Measurements from ENCODE around the gene PRKCSH. TPM values are rescaled to one million over a fixed set of nuclear protein-coding genes. Genes with fewer than 3 reads are reported as not detected.
A peak's percentile ranks its signal among the peaks of the same experiment; 100 is the strongest.

The PRKCSH gene
- total and polyA plus RNA-seq, 10 of the 15 experiments (the other 5 are each of a cell fraction or from before 2014, with no cell fraction given): 1.1 to 280 (median 44.1) TPM

DNA sequence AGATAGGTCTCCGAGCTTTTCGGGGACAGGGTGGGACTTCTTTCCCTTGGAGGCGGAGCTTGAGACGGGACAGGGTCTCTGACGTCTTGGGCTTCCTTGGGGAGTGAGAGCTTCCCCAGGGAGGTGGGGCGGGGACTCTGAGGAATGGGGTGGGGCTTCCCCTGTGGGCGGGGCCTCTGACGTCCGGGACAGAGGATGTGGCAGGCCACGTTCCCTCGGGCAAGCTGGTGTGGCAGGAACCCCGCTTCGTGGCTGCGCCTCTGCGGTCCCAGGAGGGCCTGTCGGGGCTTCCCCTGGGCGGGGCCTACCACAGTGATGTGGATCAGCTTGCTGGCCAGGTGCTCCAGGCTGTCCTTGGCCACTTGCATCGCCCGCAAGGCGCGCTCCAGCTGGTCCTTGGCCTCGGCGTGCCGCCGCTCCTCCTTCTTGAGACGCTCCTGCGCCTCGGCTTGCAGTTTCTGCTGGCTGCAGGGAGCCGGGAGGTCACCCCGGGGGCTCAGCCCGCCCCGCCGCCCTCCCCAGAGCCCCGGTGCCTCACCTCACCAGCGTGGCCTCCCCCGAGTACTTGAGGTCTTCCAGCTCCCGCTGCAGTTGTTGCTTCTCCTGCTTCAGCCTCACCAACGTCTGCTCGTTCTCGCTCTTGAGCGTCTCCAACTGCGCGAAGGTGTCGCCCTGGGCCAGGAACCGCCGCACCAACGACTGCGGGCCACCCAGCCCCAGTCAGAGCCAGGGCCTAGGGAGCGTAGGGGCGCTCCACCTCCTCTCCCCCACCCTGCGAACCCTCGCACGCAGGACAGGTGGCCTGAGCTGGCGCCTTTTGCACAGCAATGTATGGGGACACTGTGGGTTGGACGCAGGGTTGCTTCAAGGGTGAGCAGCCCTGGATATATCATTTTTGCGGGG lies 13.0 kb upstream of the PRKCSH start (continued):
- TF ChIP-seq RB1 (IDR thresholded peaks at IDR 0.05; ENCODE audit: borderline replicate concordance) (no peak; the same call in 1 of the 2 replicates), MEF2B (IDR thresholded peaks at IDR 0.05; ENCODE audit: partially characterized antibody, poor library complexity, severe bottlenecking) (peak; percentile 95), RELA (IDR thresholded peaks at IDR 0.05; ENCODE audit: borderline replicate concordance, partially characterized antibody) (no peak), HDAC2 (IDR thresholded peaks at IDR 0.05) (no peak), ZNF622 (IDR thresholded peaks at IDR 0.05) (no peak), NR2C1 (IDR thresholded peaks at IDR 0.05) (no peak), FOXM1 (IDR thresholded peaks at IDR 0.05; ENCODE audit: low read depth, low read length) (no peak), MXI1 (IDR thresholded peaks at IDR 0.05; ENCODE audit: low read depth, low read length) (no peak)

DNA sequence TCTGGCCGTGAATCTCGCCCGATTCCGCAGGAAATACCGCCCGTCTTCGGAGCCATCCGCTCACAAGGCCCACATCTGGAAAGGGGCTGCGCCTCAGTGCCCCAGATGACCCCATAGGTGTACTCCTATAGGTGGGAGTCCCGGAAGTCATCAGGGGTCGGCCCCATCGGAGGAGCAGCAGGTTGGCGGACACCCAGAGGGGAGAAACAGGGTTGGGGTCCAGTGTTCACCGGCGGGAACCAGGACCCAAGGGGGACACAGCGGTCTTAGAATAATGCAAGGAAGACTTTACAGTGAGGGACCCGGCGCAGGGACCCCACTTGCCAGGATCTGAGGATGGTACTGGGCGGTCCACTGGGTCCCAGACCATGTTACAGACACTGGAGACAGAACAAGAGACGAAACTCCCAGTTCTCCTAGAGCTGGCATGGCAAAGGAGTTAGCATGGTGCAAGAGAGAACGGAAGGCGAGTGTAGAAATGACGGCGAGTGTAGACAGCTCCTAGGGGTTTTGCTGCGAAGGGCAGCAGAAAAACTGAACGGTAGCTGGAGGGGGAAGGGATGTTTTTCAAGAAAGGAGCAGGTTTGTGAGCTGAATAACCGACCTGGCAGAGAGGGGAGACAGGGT lies 12.2 kb upstream of the PRKCSH start:
- 36% methylated on average over 24 of the region's 27 CpGs for WGBS (ENCODE audit: insufficient coverage, insufficient replicate concordance, low lambda C conversion rate, missing lambda C conversion rate)
- ChIA-PET POLR2A (interaction anchor here (0.5 to 1.1 kb wide), 4 partner anchors 21 to 218 kb away, joined by 3 read pairs; no protein-coding TSS in a partner anchor), CTCF (interaction anchor here (0.6 to 1.4 kb wide), 3 partner anchors 12 to 59 kb away, joined by 3 to 5 read pairs (median 3); partner anchors contain the start of genes ODAD3 and PRKCSH), RAD21 (ENCODE audit: unreplicated experiment) (interaction anchor here (1.1 to 2.2 kb wide), 2 partner anchors 40 to 59 kb away, joined by 4 to 7 read pairs; no protein-coding TSS in a partner anchor), SMC1A (ENCODE audit: uncharacterized antibody, unreplicated experiment) (interaction anchor here (1.2 to 2.3 kb wide), 3 partner anchors 12 to 42 kb away, joined by 3 to 14 read pairs (median 3); partner anchors contain the start of genes ODAD3 and PRKCSH)
- H3K4me1 ChIP-seq (ENCODE audit: control insufficient read depth, insufficient read depth, low read length): peaks cover 22% of the 10 kb centered on the region
- intact Hi-C loops (cut with micrococcal nuclease; ENCODE audit: unreplicated experiment): no loop called here
- H3K4me3 ChIP-seq: no peak overlapping the region
- H3K27me3 ChIP-seq (replicated peaks in 1 of 2; ENCODE audit: control insufficient read depth in 2 of 2, insufficient read depth in 2 of 2, low read length in 1 of 2): peaks cover 7 to 16% of the 10 kb centered on the region in 2 experiments
- H3K4me2 ChIP-seq (ENCODE audit: control insufficient read depth, insufficient read depth): no peak overlapping the region
- DNase-seq (ENCODE audit: low read depth, low spot score): no peak
- no peaks in the 10 kb centered on the region for H4K20me1 ChIP-seq (ENCODE audit: control insufficient read depth, insufficient read depth)
- BruUV-seq (replicated peaks): no TSS peak
- H3K79me2 ChIP-seq (ENCODE audit: control insufficient read depth, insufficient read depth, low read length): no peaks in the 10 kb centered on the region
- ATAC-seq: no peak
- H2AFZ ChIP-seq (ENCODE audit: control insufficient read depth, low read depth, low read length): no peak overlapping the region
- in situ Hi-C loops (cut with MboI): no loop called here
- H3K9me3 ChIP-seq (replicated peaks; ENCODE audit: control insufficient read depth, insufficient read depth, low read length): no peaks in the 10 kb centered on the region
- H3K27ac ChIP-seq (ENCODE audit: control insufficient read depth, insufficient read depth): no peak overlapping the region
- no peaks in the 10 kb centered on the region for H3K36me3 ChIP-seq (ENCODE audit: control insufficient read depth in 2 of 2, insufficient read depth in 2 of 2, low read length in 1 of 2)
- no peak overlapping the region for H3K9ac ChIP-seq (ENCODE audit: control insufficient read depth, insufficient read depth, low read length)
- no peak for FAIRE-seq
- TF ChIP-seq RAD51 (IDR thresholded peaks at IDR 0.05) (no peak), NR2C2 (IDR thresholded peaks at IDR 0.05; ENCODE audit: borderline replicate concordance, control insufficient read depth, insufficient read length, low read depth) (no peak), HDAC2 (IDR thresholded peaks at IDR 0.05) (no peak), CBX3 (IDR thresholded peaks at IDR 0.05; ENCODE audit: borderline replicate concordance, low read depth) (no peak), CBX5 (IDR thresholded peaks at IDR 0.05; ENCODE audit: low read depth) (no peak), SMC3 (IDR thresholded peaks at IDR 0.05; ENCODE audit: borderline replicate concordance, low read length) (no peak), RELA (IDR thresholded peaks at IDR 0.05; ENCODE audit: borderline replicate concordance, partially characterized antibody) (no peak), EP300 (IDR thresholded peaks at IDR 0.05; ENCODE audit: borderline replicate concordance in 1 of 2, control insufficient read depth in 1 of 2, low read depth in 2 of 2, low read length in 2 of 2) (no peak), HDGF (IDR thresholded peaks at IDR 0.05) (no peak), GABPA (IDR thresholded peaks at IDR 0.05; ENCODE audit: low read depth) (no peak), EGR1 (IDR thresholded peaks at IDR 0.05; ENCODE audit: borderline replicate concordance in 1 of 2, low read depth in 2 of 2, low read length in 2 of 2) (no peak), POLR2A (IDR thresholded peaks at IDR 0.05; ENCODE audit: low read depth, low read length) (no peak)
- TF ChIP-seq, protein P1, sequence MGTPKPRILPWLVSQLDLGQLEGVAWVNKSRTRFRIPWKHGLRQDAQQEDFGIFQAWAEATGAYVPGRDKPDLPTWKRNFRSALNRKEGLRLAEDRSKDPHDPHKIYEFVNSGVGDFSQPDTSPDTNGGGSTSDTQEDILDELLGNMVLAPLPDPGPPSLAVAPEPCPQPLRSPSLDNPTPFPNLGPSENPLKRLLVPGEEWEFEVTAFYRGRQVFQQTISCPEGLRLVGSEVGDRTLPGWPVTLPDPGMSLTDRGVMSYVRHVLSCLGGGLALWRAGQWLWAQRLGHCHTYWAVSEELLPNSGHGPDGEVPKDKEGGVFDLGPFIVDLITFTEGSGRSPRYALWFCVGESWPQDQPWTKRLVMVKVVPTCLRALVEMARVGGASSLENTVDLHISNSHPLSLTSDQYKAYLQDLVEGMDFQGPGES (IDR thresholded peaks at IDR 0.05): no peak
- TF ChIP-seq, protein P2, sequence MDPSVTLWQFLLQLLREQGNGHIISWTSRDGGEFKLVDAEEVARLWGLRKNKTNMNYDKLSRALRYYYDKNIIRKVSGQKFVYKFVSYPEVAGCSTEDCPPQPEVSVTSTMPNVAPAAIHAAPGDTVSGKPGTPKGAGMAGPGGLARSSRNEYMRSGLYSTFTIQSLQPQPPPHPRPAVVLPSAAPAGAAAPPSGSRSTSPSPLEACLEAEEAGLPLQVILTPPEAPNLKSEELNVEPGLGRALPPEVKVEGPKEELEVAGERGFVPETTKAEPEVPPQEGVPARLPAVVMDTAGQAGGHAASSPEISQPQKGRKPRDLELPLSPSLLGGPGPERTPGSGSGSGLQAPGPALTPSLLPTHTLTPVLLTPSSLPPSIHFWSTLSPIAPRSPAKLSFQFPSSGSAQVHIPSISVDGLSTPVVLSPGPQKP (IDR thresholded peaks at IDR 0.05; ENCODE audit: low read depth, low read length): no peak

Data from GM12878 (cell line).